NCI-H1417 treated with DMSO at 0.1 percent for 48 hours (cell line): Measurements from ENCODE around the gene KRTAP10-3.

Experiments used
- DNase-seq: peaks from one replicate; lab custom pipeline; 2025; lab: John Stamatoyannopoulos, UW

Gene KRTAP10-3

GRCh38 chr21:44528634-44528995 lies 30.0 kb downstream of the KRTAP10-3 start:
- DNase-seq = no peak

DNA sequence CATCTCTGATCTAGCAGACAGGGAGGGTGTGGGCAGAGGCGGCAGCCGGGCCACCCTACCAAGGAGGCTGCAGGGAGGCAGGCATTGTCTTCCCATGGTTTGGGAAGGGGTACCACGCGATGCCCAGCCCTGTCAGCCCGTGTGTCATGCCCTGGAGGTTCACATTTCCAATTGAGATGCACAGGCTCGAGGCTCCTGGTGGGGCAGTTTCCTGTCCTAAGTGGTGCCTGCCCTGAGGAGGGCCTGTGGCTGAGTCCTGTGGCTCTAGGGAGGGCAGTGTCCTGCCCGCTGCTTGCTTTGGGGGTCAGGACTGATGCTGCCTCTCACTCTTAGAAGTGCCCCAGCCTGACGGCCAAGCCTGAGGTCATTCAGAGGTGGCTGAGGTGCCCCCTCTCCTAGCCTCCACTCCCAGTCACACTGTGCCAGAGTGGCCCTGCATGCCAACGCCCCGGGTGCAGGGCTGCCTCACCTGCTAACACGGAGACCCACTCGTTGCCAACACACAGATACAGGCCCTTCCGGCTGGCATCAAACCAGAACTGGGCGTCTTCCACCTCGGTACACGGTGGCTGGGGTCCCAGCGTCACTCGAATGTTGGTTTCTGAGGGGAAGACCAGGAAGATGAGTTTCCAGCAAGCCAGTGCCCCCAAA lies 30.5 kb downstream of the KRTAP10-3 start:
- DNase-seq = no peak

- DNase-seq = no peak
Observed at GRCh38 chr21:44527156-44527982, 31.2 kb downstream of the KRTAP10-3 start.

- DNase-seq = no peak
Observed at GRCh38 chr21:44526096-44526997, 32.2 kb downstream of the KRTAP10-3 start.

- DNase-seq = no peak
Observed at GRCh38 chr21:44525391-44526095, 33.1 kb downstream of the KRTAP10-3 start.

GRCh38 chr21:44524414-44525371 lies 33.9 kb downstream of the KRTAP10-3 start:
- DNase-seq = no peak

GRCh38 chr21:44523567-44524413 lies 34.8 kb downstream of the KRTAP10-3 start:
- DNase-seq = no peak

DNA sequence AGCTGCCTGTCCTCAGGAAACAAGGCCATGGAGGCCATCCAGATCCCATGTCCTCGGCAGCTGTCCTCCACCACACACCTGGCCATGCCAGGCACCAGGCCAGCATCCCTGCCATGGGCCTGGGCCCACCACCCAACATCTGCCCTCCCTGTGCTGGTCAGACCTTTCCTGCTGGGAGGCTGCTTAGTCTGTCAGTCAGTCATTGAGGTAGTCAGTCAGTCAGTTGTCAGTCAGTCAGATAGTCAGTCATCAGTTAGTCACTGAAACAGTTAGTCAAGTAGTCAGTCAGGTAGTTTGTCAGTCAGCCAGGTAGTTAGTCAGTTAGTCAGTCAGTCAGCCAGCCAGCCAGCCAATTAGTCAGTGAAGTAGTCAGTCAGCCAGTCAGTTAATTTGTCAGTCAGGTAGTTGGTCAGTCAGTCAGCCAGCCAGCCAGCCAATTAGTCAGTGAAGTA lies 35.8 kb downstream of the KRTAP10-3 start:
- no peak for DNase-seq

GRCh38 chr21:44521928-44522752 lies 36.5 kb downstream of the KRTAP10-3 start:
- DNase-seq = no peak

DNA sequence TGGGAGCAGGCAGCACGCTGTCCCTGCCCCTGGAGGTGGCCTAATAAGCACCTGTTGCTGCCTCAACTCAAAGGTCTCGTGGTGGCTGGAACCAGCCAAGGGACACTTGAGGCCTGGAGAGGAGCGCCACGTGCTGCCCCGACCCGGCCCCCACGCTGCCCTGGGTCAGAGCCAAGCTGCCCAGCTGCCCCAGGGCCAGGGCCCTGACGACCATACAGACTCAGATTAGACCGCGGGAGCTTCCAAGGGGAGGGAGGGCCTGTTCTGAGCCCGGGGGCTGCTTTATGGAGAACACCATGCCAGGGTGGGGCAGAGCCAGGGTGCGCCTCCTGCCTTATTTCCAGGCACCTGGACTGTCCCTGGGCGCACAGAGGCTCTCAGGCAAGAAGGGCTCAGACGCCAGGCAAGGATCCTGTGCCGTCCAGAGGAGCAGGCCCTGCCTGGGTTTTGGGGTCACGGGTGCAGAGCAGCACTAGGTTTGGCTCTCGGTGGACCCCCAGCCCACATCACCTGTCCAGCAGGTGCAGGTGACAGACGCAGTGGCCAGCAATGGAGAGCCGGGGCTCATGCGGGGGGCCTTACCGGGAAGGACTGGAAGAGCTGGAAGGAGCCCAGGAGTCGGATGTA lies 37.2 kb downstream of the KRTAP10-3 start:
- DNase-seq = no peak

DNA sequence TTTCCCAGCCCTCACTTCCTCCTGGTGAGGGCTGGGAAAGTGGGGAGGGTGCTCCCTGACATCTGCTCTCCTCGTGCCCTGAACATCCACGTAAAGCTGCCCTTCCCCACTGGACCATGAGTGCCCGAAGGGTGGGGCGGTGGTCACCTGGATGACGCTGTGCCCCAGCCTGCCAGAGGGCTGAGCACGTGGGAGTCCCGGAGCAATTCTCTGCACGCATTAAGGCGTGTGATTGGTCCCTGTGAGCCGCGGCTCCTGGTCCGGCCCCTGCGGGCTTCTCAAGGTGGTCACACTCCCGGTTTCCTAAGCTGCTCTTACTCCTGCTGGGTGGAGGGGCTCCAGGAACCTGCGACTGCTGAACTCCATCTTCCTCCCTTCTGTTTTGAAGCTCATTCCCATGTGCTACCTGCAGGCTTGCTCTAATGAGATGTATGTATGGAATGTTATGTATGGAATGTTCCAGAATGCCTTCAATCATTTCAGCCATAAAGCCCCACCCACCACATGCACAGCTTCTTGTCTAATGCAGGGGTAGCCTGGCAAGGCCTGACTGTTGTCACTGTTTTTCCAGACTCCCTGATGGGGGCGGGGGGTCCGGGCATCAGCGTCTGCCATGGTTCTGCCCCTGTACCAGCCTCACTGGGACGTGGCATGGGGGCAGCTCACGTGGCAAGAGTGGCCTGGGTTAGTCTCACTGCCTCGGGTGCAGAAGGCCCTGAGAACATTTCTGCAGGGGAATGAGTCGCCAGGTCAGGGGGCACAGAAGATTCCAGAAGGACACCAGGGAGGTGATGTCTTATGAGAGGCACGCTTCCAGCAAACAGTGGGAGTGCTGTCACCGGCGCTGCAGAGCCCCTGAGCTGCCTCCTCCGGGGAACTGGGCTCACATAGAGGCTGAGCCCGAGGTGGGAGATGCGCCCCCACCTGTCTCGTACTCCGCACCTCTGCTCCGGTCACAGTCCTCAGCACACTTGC lies 38.0 kb downstream of the KRTAP10-3 start:
- DNase-seq = no peak

DNA sequence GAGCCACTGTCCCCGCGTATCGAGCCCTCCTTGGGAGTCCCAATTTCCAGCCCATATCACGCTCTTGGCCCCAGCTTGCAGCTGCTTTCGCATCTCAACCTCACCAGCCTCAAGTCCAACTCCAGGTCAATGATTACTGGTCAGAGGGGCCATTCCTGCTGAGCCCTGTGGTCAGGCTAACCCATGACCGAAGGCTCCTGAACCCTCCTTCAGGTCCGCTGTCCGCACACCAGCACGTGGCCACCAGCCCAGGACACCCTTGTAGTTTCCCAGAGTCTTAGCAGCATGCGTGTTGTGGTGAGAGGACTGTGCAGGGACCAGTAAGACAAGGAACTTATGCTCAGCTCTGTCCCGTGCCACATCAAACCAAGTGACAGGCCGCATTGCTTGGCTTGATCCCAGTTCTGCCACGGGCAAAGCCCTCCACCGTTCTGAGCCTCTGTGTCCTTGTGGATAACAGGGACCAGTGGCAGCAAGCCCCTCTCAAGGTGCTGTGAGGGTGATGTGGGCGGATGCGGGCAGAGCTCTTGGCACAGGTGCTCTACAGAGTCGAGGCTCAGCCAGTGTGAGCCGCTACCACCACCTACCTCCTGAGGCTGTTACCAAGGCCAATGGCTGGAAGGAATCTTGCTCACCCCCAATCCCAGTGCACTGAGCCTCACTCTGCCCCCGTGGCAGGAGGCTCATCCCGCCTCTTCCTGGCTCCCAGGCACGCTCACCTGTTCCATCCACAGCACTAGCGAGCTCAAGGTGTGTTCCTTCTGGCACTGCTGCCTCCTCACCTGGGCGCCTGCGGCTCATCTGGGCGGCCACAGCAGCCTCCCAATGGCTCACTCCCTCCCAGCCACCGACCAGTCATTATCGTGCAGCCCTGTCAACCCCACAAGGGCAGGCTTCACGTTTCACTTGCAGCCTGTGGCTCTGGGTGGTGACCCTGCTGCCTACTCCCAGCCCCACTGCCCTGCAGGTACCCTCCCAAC lies 39.0 kb downstream of the KRTAP10-3 start:
- no peak for DNase-seq

DNA sequence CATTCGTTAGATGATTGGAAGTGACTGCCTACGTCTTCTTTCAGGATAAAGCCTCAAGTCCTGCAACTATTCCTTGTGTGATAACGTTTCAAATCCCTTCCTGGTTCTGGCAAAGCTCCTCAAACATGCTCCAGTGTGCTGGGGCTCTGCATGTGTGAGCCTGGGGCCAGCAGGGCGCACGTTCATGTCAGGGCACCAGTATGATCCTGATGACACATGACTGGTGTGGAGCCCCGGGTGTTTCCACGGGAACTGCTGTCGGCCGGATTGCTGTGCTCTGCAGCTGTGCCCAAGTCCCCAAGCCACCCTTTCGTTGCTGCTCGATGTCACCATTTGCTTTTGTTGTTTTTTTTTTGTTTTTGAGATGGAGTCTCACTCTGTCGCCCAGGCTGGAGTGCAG lies 39.9 kb downstream of the KRTAP10-3 start:
- no peak for DNase-seq

DNA sequence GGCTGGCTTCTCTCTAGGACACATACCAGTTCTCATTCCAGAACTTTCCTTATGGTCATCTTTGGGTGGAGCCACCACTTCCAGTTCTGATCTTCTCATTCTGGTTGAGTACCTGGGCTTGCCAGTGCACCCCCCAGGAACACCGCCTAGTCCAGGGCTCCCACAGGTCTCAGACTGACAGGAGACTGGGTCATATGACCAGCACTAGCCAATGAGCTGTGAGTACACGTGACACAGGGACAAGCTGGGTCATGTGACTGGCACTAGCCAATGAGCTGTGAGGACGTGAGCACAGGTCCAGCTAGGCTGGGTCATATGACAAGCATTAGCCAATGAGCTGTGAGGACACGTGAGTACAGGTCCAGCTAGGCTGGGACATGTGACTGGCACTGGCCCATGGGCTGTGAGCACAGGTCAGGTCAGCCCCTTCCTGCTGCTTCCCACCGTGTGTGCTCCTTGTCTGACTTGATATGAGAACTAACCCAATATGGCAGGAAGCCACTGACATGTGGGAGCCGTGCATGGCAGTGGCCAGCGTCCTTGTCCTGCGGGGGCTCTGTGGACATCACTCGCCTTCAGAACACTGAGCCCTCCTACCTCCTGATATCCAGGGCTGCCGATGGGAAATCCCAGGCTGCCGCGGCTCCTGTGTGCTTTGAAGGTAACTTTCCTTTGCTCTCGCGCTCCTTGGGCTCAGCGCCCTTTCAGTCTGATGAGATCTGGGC lies 41.3 kb downstream of the KRTAP10-3 start:
- DNase-seq = no peak

DNA sequence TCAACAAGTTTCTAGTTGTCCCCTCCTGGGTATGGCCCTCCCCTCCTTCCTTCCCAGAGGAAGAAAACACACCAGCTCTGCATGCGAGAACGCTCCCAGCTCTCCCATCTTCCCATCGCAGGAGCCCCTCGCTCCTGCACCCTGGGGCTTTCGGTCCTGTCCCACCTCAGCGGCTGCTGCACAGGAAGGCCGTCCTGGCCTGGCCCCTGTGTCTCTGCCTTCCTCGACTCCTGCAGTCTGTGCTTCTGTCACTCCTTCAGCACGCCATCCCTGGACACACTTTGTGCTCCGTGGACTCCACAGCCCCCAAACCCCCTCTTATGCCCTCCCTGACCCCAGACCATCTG lies 41.8 kb downstream of the KRTAP10-3 start:
- DNase-seq = no peak
